ENCODE results near the gene TRIP10.
"Not testable (repeated sequence)": the region's sequence is repeated elsewhere in the genome, so short reads cannot be mapped to it uniquely, and the experiment has no call there.

TRIP10 gene, protein sequence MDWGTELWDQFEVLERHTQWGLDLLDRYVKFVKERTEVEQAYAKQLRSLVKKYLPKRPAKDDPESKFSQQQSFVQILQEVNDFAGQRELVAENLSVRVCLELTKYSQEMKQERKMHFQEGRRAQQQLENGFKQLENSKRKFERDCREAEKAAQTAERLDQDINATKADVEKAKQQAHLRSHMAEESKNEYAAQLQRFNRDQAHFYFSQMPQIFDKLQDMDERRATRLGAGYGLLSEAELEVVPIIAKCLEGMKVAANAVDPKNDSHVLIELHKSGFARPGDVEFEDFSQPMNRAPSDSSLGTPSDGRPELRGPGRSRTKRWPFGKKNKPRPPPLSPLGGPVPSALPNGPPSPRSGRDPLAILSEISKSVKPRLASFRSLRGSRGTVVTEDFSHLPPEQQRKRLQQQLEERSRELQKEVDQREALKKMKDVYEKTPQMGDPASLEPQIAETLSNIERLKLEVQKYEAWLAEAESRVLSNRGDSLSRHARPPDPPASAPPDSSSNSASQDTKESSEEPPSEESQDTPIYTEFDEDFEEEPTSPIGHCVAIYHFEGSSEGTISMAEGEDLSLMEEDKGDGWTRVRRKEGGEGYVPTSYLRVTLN

DNA sequence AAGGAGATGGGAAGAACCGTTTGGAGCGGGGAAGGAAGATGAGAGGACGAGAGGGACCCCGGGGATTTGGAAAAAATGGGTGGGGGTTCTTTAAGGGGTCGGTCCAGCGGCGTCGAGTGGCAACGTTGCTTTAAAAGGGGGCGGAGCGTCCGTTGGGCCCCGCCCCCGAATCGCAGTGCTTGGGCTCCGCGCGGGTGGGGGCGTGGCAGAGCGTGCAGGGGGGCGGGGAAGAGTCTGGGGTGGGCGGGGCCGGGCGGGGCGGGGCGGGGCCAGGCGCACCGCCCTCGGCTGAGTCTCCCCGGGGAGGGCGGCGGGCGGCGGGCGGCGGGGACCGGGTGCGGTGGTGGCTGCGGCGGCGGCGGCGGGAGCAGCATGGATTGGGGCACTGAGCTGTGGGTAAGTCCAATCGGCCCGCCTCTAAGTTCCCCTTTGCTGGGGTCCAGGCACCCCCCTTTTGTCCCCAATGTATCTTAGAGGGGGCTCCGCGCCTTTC is at the start of gene TRIP10:
TSS of gene TRIP10 (plus strand) at position 291 of the 493 bp plus-strand sequence. CDS start at position 373, 82 bp downstream.
- DNase-seq (ENCODE audit: low spot score), result peak; percentile 93

DNA sequence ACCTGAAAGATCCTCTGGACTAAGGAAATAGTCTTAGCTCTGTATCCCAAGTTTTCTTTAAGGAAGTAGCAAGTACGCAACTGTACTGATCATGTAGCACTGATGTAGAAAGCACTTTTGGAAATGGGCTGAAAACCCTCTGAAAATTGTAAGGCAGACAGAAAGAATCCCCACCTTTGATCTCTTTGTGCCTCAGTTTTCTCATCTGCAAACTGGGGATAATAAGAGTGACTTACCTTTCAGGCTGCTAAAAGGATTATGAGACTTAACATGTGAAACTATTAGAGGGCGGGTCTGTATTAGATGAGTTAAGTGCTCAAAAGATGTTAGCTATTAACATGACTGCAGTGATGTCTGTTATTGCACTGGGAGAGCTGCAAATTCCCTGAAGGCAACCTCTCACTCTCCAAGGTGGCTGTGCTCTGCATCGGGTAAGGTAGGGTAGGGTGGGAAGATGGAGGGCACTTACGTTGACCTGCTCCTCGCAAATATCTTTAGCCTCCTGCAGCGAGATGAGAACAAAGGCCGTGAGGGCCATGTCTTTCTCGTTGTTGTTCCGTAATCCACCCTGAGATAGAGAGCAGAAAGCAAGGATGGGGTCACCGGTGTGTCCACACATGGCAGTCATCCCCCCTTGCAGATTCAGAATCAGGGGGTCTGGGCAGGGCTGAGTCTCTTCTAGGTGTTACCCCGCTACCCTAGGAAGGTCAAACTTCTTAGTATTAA is 49.2 kb upstream of the TRIP10 start:
- no peak for DNase-seq (ENCODE audit: low spot score)

DNA sequence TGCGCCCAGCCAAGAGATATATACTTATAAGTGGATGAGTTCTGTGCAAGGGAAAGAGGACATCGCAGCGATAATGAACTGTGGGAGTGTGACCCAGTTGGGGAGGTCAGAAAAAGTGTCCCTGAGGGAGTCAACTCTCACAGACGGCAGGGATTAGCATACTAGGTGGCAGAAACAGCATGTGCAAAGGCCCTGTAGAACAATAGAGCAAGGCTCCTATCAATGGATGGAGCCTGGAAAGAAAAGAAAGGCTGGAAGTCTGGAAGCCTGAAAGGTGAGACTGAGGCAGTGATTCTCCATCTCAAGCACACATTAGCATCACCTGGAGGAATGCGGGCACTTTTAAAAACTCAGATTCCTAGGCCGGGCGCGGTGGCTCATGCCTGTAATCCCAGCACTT is 48.1 kb upstream of the TRIP10 start:
- DNase-seq (ENCODE audit: low spot score), result no peak

DNA sequence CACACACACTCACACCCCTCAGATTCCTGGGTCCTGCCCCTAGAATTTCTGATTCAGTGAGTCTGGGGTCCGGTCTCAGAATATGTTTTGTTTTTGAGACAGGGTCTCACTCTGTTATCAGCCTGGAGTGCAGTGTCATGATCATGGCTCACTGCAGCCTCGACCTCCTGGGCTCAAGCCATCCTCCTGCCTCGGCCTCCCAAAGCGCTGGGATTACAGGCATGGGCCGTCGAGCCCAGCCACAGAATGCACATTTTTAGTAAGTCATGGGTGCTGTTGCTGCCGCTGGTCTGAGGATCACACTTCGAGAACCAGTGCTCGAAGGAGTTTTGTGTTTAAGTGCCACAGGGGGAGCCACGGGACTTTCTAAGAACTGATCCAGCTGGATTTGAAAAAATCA is 47.5 kb upstream of the TRIP10 start:
- DNase-seq (ENCODE audit: low spot score), result no peak

DNA sequence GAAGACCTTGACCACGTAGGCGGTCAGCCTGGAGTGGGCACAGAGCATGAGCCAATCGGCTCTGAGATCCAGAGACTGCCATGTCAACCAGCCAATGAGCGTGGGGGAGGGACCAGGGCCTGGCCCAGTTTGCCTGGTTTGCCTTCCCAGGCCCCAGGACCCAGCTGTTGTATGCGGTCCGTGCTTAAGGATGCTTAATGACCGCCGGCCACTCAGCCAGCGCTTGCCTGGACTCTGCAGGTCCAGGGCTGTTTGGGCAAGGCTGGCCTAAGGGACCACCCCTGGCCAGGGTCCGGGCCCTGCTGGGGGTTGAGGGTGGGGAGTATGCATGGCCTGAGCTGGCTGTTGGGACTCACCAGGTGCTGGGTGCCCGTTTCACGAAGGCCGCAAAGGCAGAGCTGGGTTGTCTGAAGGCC is 46.4 kb upstream of the TRIP10 start:
- DNase-seq (ENCODE audit: low spot score), result no peak

DNA sequence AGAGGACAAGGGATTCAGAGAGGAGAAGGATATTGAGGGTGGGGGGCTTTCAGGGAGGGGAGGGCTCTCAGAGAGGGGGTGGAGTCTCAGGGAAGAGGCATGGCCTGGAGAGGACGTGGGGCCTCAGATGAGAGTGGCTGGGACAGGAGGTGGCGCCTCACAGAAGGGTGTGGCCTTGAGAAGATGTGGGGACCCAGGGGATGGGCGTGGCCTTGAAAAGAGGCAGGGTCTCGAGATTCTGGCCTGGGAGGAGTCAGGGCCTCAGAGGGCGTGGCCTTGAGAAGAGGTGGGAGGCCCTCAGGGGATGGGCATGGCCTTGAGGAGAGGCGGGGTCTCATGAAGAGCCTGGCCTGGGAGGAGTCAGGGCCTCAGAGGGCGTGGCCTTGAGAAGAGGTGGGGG is 45.8 kb upstream of the TRIP10 start:
- DNase-seq (ENCODE audit: low spot score), result no peak

DNA sequence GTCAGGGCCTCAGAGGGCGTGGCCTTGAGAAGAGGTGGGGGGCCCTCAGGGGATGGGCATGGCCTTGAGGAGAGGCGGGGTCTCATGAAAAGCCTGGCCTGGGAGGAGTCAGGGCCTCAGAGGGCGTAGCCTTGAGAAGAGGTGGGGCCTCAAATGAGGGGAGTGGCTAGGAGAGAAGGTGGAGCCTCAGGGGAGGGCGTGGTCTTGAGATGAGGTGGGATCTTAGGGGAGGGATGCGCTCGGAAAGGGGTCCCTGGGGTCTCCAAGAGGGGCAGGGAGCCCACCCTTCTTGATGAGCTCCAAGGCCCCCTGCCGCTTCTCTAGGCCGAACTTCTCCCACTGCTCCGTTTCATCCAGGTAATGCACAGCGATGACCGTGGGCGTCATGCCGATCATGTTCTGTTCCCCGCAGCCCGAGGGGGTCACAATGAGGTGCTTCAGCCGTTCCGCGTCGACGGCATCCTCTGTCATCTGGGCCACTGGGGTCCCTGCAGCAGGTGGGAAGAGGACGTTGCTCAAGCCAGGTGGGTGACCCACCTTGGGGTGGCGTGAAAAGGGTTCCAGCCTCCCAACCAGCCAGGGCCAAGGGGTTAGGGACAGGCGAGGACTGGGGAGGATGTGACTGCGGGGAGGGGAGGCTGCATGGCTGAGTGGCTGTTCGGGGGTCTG is 45.2 kb upstream of the TRIP10 start:
- DNase-seq (ENCODE audit: low spot score), result no peak

DNA sequence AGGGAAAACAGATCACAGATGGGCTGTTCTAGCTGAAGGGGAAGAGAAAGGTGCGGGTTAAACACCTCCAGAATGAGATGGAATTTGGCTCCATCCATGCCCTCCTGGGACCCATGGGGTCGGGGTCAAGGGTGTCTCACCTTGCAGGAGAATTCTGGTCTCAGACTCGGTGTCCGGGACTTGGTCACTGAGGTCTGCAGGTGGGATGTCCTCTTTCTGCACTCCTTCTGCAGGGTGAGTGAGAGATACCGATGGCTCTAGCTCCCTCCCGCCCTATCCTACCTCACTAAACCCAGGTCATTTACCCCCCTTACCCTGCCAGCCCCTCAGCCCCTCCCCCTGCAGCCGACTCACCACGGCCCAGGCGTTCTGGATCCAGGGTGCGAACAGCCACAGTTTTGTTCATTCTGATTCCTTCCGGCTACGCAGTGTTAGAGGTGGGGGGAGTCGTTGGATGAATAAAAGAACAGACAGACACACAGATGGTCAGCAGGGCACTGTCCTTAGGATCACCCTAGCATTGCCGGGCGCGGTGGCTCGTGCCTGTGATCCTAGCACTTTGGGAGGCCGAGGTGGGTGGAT is 43.1 kb upstream of the TRIP10 start:
- no peak for DNase-seq (ENCODE audit: low spot score)

DNA sequence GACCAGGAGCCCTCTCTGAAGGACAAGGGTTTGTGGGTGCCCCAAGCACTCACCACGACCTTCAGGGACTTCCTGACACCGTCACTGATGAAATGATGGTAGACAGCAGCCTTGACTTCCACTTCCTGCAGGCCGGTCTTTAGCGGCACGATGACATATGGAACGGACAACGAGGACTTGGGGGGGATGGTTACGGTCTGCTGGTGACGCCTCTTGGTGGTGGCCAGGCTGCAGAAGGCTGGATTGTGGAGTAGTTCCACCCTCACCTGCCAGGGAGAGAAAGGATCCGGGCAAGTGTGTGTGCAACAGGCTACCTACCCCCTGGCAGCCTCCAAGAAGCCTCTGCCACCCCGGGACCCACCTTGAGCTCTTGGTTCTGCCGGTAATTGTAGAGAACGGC is 42.2 kb upstream of the TRIP10 start:
- DNase-seq (ENCODE audit: low spot score), result no peak

DNA sequence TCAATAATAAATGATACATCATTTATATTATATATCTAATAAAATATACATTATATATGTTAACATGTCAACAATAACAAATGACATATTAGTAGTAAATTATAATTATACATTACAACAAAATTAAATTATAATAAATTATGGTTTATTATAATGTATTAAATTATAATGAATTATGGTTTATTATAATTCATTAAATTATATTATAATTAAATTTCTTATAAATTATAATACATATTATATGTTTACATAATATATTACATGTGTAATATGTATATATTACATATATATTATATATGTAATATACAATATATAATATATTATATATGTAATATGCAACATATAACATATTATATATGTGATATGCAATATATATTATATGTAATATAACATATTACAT is 39.5 kb upstream of the TRIP10 start:
- no peak for DNase-seq (ENCODE audit: low spot score)

DNA sequence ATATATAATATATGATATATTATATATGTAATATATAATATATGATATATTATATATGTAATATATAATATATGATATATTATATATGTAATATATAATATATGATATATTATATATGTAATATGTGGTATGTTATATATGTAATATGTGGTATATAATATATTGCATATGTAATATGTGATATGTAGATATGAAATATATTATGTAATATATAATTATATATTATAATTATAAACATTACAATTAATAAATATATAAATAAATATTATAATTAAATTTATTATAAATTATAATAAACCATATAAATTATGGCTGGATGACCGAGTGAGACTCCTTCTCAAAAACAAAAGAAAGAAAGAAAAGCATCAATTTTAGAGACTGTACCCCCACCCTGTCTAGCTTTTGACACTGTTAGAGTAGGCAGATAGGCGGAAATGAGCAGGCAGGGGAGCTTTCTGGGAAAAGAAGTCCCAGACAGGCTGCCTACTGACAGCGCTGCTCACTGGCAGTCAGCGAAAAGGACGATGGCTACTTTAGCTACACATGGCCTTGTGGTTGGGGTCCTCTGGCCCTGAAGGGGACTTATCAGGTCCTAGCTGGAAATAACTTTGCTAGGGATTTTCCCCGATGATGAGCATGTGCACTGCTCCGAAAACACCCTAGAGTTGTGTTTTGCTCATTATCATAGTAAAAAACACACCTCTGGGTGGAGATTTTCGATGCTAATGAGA is 38.7 kb upstream of the TRIP10 start:
- no peak for DNase-seq (ENCODE audit: low spot score)

DNA sequence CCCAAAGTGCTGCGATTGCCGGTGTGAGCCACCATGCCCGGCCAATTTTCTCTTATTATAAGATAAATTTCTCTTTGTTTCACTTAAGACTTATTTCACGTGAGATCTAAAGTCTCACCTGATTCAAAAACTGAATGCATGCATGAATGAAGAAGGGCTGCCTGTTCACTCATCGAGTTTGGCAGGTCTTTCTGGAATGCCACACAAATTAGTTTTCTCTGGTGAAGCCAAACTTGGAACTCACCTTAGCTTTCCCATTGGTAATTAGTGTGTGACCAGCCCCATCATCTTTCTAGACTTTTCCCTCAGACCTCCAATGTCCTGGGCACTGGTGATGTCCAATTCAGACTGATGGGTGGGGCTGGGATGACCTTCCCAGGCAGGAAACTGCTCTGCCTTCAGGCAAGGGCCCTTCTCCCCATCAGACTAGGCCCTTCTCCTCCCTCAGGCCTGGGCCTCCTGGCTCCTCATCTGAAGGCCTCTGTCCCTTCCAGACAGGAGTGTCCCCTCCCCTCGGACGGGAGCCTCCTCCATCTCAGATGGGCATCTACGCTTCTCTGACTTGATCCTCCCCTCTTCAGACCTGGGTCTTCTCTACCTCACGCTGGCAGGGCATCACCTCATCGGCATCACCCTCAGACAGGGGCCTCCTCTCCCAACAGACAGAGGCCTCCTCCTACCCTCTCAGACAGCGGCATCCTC is 33.4 kb upstream of the TRIP10 start:
- DNase-seq (ENCODE audit: low spot score), result no peak

DNA sequence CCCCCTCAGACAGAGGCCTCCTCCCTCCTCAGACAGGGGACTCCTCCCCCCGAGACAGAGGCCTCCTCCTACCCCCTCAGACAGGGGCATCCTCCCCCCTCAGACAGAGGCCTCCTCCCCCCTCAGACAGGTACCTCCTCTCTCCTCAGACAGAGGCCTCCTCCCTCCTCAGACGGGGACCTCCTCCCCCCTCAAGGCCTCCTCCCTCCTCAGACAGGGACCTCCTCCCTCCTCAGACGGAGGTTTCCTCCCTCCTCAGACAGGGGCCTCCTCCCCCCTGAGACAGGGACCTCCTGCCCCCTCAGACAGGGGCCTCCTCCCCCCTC is 32.9 kb upstream of the TRIP10 start:
- DNase-seq (ENCODE audit: low spot score), result no peak

DNA sequence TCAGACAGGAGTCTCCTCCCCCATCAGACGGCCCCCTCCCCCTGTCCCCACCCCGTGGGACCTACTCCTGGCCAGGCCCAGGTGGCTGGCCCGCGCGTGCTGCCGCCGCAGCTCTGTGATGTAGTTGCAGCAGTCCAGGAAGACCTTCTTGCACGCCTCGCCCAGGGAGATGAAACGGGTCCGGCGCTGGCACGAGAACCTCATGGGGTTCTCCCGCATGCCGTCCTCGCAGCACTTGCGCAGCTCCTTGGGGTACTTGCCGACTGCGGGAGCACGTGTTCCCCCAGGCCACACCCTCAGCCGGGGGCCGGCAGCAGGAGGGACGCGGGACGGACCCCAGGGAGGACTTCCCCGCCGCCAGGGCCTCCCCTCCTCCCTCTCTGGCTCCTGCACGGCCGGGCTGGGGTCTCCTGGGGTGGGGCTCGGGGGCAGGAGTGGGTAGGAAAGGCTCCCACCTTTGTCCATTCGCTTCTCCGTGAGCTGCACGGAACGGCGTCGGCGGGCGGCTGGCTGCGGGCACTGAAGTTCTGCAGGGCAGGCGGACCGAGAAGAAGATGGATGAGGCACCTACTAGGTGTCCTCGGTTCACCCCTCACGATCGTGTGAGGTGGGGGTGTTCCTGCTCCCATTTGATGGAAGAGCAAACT is 32.3 kb upstream of the TRIP10 start:
- DNase-seq (ENCODE audit: low spot score), result no peak

DNA sequence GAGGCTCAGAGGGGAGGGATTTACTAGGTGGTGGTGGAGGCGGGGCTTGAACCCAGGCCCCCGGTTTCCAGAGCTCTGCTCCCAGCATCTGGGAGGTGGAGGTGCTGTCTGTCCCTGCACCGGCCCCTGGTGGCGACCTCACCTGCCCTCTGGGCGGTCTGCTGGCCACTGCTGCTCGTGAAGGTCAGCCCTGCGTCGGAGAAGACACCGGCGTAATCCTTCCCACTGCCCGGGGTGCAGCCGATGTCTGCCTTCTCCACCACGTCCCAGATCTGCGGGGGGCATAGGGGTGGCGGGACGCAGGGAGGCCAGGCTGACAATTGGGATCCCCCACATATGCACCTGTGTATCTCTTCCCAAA is 31.8 kb upstream of the TRIP10 start:
- DNase-seq (ENCODE audit: low spot score), result no peak

DNA sequence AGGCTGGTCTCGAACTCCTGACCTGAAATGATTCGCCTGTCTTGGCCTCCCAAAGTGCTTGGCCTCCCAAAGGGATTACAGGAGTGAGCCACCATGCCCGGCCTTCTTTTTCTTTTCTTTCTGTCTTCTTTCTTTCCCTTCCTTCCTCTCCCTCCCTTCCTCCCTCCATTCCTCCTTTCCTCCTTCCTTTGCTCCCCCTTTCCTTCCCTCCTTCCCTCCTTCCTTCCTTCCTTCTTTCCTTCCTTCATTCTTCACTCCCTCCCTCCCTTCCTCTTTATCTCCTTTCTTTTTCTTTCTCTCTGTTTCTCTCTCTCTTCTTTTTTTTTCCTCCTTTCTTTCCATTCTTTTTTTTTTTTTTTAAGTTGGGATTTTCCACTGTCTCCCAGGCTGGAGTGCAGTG is 31.1 kb upstream of the TRIP10 start:
- DNase-seq (ENCODE audit: low spot score), result no peak

DNA sequence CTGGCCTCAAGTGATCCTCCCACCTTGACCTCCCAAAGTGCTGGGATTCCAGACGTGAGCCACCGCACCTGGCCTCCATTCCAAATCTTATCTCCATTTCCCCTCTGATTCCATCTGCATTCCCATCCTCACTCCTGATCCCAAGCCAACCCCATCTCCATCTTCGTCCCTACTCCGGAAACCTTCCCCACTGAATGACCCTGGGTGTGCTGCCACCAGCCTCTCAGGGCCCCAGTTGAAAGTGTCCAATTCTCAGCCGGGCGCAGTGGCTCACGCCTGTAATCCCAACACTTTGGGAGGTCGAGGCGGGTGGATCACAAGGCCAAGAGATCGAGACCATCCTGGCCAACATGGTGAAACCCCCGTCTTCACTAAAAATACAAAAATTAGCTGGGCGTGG is 30.6 kb upstream of the TRIP10 start:
- DNase-seq (ENCODE audit: low spot score), result not testable (repeated sequence)

DNA sequence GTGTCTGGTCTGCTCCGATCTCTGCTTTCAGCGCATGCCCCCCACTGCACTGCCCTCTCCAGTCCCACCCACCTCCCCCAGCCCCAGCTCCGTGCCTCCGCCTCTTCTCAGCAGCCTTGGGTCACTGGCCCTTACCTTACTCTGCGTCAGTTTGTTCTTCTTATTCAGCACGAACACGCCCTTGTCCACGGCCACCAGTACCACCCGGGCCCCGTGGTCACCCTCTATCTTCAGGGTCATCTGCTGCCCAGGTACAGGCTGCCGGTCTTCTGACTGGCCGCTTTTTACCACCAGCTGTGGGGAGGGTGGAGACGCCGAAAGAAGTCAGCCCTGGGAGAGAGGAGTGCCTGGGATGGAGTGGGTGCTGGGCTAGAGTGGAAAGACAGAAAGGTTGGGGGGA is 29.9 kb upstream of the TRIP10 start:
- no peak for DNase-seq (ENCODE audit: low spot score)

DNA sequence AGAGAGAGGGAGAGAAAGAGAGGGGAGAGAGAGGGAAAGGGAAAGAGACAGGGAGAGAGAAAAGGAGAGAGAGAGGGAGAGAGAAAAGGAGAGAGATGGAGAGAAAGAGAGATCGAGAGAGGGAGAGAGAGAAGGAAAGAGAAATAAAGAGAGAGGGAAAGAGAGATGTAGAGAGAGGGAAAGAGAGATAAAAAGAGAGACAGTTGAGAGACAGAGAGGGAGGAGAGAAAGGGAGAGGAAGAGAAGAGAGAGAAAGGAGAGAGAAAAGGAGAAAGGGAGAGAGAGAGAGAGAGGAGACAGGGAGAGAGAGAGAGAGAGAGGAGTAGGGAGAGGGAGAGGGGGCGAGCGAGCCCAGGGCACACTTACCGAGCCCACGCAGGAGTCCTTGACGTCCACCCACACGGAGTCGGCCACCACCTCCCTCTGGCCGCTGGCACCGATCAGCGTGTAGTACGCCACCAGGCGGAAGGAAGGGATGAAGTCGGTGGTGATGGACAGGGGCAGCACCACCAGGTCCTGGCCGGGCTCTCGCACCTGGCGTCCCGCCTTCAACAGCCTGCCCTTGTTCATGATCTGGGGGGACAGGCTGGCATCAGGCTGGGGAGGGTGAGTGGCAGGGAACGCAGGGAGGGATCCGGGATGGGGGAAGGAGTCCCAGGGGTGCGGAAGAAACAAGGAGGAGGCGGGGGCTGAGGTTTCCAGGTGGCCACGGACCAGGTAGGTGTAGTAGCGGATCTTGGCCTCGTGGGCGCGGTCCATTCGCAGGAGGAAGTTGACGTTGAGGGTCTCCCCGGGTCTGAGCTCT is 29.0 kb upstream of the TRIP10 start:
- DNase-seq (ENCODE audit: low spot score), result no peak

DNA sequence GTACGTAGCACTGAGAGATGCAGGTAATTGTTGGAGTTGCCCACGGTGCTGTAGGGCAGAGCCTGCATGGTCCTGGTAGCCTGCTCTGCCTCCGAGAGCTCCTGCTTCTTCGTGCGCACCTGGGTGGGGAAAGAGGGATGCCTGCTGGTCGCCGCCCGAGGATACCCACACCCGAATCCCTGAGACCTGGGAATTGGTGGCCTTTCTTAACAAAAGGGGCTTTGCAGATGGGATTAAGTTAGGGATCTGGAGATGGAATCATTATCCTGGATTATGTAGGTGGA is 28.5 kb upstream of the TRIP10 start:
- no peak for DNase-seq (ENCODE audit: low spot score)

Data from COLO829 (cell line).